Caki2 (cell line): ENCODE data around the gene FPR1. TPM values are rescaled to one million over a fixed set of nuclear protein-coding genes. Genes with fewer than 3 reads are reported as not detected.

Source experiments
- DNase-seq: peaks from one replicate; pipeline ENCODE4 v3.0.0-alpha.2; 2015; ENCODE audit warnings: low read depth
- in situ Hi-C: cut with HindIII; loops from 2 replicates; pipeline ENCODE4 v1.10.0; 2016; ENCODE audit warnings: low sequenced_read_pairs, low pct_unique_long_range_greater_than_20kb, mixed read lengths
- total RNA-seq: library from RNA; depleted of rRNA; stranded (reverse); fragments of >200 nt; shearing (Covaris generic); gene quantifications from 2 replicates; pipeline ENCODE4 v1.2.3, GENCODE V29; 2014; ENCODE audit warnings: low replicate concordance

Gene FPR1
- total RNA-seq, 1 experiment from 2014 or later, result not detected

- in situ Hi-C loops, result no loop called here
- no peak for DNase-seq
Observed at GRCh38 chr19:51714848-51715247, 36.8 kb downstream of the FPR1 start.

GRCh38 chr19:51713319-51714285, 38.1 kb downstream of the FPR1 start:
- DNase-seq, result no peak
- in situ Hi-C loops, result no loop called here

GRCh38 chr19:51712461-51713081, 39.1 kb downstream of the FPR1 start:
- no peak for DNase-seq
- in situ Hi-C loops, result no loop called here

- in situ Hi-C loops, result no loop called here
- no peak for DNase-seq
Observed at GRCh38 chr19:51711702-51712101, 40.0 kb downstream of the FPR1 start.

GRCh38 chr19:51710163-51710562, 41.5 kb downstream of the FPR1 start:
- in situ Hi-C loops, result no loop called here
- no peak for DNase-seq

- DNase-seq, result no peak
Observed at GRCh38 chr19:51709575-51709974, 42.1 kb downstream of the FPR1 start.

GRCh38 chr19:51708811-51709210, 42.9 kb downstream of the FPR1 start:
- in situ Hi-C loops, result no loop called here
- DNase-seq, result no peak

More at GRCh38 chr19:51709575-51709974, 42.1 kb downstream of the FPR1 start:
- in situ Hi-C loops, result no loop called here

GRCh38 chr19:51706885-51707284, 44.8 kb downstream of the FPR1 start:
- in situ Hi-C loops, result no loop called here
- no peak for DNase-seq

GRCh38 chr19:51706296-51706695, 45.4 kb downstream of the FPR1 start:
- DNase-seq, result no peak
- in situ Hi-C loops, result no loop called here

GRCh38 chr19:51704626-51705025, 47.1 kb downstream of the FPR1 start:
- no peak for DNase-seq
- in situ Hi-C loops, result no loop called here

GRCh38 chr19:51703575-51704515, 47.8 kb downstream of the FPR1 start:
- in situ Hi-C loops, result no loop called here
- DNase-seq, result peak; percentile 95

- in situ Hi-C loops, result no loop called here
- no peak for DNase-seq
Observed at GRCh38 chr19:51702825-51703574, 48.7 kb downstream of the FPR1 start.

- peak; percentile 47 for DNase-seq
- in situ Hi-C loops, result no loop called here
Observed at GRCh38 chr19:51702103-51702824, 49.4 kb downstream of the FPR1 start.

- no peak for DNase-seq
- in situ Hi-C loops, result no loop called here
Observed at GRCh38 chr19:51701468-51702100, 50.1 kb downstream of the FPR1 start.

- DNase-seq, result no peak
- in situ Hi-C loops, result no loop called here
Observed at GRCh38 chr19:51699170-51699569, 52.5 kb downstream of the FPR1 start.

GRCh38 chr19:51698296-51698695, 53.4 kb downstream of the FPR1 start:
- in situ Hi-C loops, result no loop called here
- DNase-seq, result no peak
